Stomach (tissue), 9 donors: ENCODE results near the gene TSFM. TPM values are rescaled to one million over a fixed set of nuclear protein-coding genes. Genes with fewer than 3 reads are reported as not detected.
A peak's percentile ranks its signal among the peaks of the same experiment; 100 is the strongest.

Experiments
- DNase-seq, 2 donors: peaks; one replicate each; pipeline versions ENCODE4 v3.0.0 to v3.0.0-alpha.2; 2013 to 2019
- H3K27ac ChIP-seq, 5 donors: fragments of 200-600 bp in 4 of 5; sonication (generic) in 4 of 5; one replicate each; pipeline ENCODE4 v1.5.1; 2013 to 2019; ENCODE audit warnings: mild to moderate bottlenecking in 1 of 5, moderate library complexity in 1 of 5
- H3K27me3 ChIP-seq, 3 donors: fragments of 200-600 bp; sonication (generic); one replicate each; pipeline ENCODE4 v1.5.1; 2017 to 2019; ENCODE audit warnings: mixed run types in 1 of 3
- H3K36me3 ChIP-seq, 4 donors: fragments of 200-600 bp; sonication (generic); 1 replicate in 3 of 4; 2 replicates in 1 of 4; pipeline ENCODE4 v1.5.1; 2016 to 2019
- H3K4me1 ChIP-seq, 4 donors: fragments of 200-600 bp; sonication (generic); one replicate each; pipeline ENCODE4 v1.5.1; 2016 to 2019
- H3K4me3 ChIP-seq, 4 donors: fragments of 200-600 bp; sonication (generic) in 3 of 4; one replicate each; pipeline ENCODE4 v1.5.1; 2016 to 2019; ENCODE audit warnings: mild to moderate bottlenecking in 1 of 4
- H3K9me3 ChIP-seq, 4 donors: fragments of 200-600 bp; sonication (generic); one replicate each; pipeline ENCODE4 v1.5.1; 2016 to 2019
- EP300 ChIP-seq: sonication (generic); formaldehyde crosslinking; IDR thresholded peaks from one replicate; pipeline ENCODE4 v1.6.1; 2017; ENCODE audit warnings: antibody characterized with exemption
- POLR2A ChIP-seq, 4 donors: fragments of 450-650 bp; IDR thresholded peaks; one replicate each; pipeline ENCODE4 v1.6.1; 2016; ENCODE audit warnings: antibody characterized with exemption in 4 of 4, control low read depth in 2 of 4, mild to moderate bottlenecking in 1 of 4, moderate library complexity in 1 of 4
- POLR2AphosphoS5 ChIP-seq, 3 donors: sonication (generic); formaldehyde crosslinking; IDR thresholded peaks; one replicate each; pipeline ENCODE4 v1.6.1; 2016; ENCODE audit warnings: antibody characterized with exemption in 3 of 3
- WGBS, 5 donors: extraction: QIAGEN DNeasy Blood & Tissue Kit in 3 of 5; methylation state at CpG; one replicate each; pipeline versions ENCODE4 v1.1.5 to v1.1.7; 2013 to 2018; 5-methylcytosine and 5-hydroxymethylcytosine counted together
- intact Hi-C: fragments of 100-400 bp; cut with DNase I; formaldehyde crosslinking; loops from one replicate; pipeline ENCODE4 v1.15.1; 2023; ENCODE audit warnings: low total_unique reads
- polyA plus RNA-seq, 3 donors: library from polyadenylated mRNA; stranded (reverse); fragments of 200-250 nt; gene quantifications; one replicate each; pipeline ENCODE4 v1.2.3, GENCODE V29; 2013
- total RNA-seq, 5 donors: library from RNA; depleted of rRNA; stranded (reverse); fragments of >200 nt; gene quantifications; one replicate each; pipeline versions ENCODE4 v1.1.0 to v1.2.3, GENCODE V29; 2014 to 2016
- TF ChIP-seq, protein P1 (sequence below), 7 experiments: fragments of 450-650 bp in 4 of 7; fragments of 200-600 bp in 3 of 7; sonication (generic) in 3 of 7; IDR thresholded peaks; one replicate each; pipeline ENCODE4 v1.5.1; 2016 to 2019; ENCODE audit warnings: antibody characterized with exemption in 7 of 7, control low read depth in 2 of 7, mild to moderate bottlenecking in 1 of 7
- donor health status: healthy with polysubstance abuse.
- donor health status: Bipolar disorder and iron deficiency.
- donor health status: healthy.

The TSFM gene
- total and polyA plus RNA-seq, 8 donors: 2.3 to 39.3 (median 13.5) TPM

DNA sequence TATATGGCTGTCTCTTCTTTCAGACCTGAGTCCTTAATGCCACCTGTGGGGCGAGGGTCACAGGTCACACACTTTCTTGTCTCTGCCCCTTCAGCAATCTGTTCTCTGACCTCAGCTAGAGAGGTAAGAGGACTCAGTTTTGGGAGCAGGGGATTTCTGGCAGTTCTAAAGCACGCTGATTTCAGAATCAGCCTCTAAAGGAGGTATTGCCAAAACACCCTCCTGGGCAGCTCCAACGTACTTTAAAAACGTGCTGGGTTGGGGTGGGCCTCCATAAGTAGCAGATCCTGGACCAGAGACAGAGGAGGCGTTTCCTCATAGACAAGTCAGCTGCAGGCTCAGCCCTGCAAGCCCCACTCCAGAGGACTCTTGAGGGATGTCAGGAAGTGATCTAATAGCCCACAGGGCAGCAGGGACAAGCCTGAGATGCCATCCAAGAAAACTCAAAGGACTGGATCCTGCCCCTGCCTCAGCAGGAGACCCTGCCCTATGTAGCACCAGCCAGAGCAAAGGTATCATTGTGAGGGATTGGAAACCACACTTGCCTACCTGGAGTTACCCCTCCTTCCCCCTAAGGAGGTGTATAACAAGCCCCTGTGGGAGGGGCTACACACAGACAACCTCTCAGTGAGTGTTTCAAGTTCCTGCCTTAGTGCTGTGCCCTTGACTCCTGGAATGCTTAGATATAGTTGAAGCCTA is 55.4 kb downstream of the TSFM start:
- H3K27me3 ChIP-seq: no peaks in the 10 kb centered on the region
- peaks cover 0 to 3% (median 0%) of the 10 kb centered on the region in 4 donors for H3K36me3 ChIP-seq
- WGBS, 5 donors: 4 to 27% (median 21%) methylated on average over 5 of the region's 5 CpGs
- TF ChIP-seq EP300: no peak
- TF ChIP-seq, protein P1, sequence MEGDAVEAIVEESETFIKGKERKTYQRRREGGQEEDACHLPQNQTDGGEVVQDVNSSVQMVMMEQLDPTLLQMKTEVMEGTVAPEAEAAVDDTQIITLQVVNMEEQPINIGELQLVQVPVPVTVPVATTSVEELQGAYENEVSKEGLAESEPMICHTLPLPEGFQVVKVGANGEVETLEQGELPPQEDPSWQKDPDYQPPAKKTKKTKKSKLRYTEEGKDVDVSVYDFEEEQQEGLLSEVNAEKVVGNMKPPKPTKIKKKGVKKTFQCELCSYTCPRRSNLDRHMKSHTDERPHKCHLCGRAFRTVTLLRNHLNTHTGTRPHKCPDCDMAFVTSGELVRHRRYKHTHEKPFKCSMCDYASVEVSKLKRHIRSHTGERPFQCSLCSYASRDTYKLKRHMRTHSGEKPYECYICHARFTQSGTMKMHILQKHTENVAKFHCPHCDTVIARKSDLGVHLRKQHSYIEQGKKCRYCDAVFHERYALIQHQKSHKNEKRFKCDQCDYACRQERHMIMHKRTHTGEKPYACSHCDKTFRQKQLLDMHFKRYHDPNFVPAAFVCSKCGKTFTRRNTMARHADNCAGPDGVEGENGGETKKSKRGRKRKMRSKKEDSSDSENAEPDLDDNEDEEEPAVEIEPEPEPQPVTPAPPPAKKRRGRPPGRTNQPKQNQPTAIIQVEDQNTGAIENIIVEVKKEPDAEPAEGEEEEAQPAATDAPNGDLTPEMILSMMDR (IDR thresholded peaks at IDR 0.05): no peak
- no peak for TF ChIP-seq POLR2A (IDR thresholded peaks at IDR 0.05)
- no peak for TF ChIP-seq POLR2AphosphoS5 (IDR thresholded peaks at IDR 0.05)
- H3K4me1 ChIP-seq: peaks cover 99 to 100% (median 100%) of the 10 kb centered on the region in 4 donors
- peak overlapping the region; percentile 37 to 100 (median 98) for H3K27ac ChIP-seq
- intact Hi-C loops: no loop called here
- peak in 1 of 2 donors; percentile 79 for DNase-seq
- H3K9me3 ChIP-seq: no peaks in the 10 kb centered on the region
- H3K4me3 ChIP-seq: peak overlapping the region in 1 of 4 donors; percentile 80

DNA sequence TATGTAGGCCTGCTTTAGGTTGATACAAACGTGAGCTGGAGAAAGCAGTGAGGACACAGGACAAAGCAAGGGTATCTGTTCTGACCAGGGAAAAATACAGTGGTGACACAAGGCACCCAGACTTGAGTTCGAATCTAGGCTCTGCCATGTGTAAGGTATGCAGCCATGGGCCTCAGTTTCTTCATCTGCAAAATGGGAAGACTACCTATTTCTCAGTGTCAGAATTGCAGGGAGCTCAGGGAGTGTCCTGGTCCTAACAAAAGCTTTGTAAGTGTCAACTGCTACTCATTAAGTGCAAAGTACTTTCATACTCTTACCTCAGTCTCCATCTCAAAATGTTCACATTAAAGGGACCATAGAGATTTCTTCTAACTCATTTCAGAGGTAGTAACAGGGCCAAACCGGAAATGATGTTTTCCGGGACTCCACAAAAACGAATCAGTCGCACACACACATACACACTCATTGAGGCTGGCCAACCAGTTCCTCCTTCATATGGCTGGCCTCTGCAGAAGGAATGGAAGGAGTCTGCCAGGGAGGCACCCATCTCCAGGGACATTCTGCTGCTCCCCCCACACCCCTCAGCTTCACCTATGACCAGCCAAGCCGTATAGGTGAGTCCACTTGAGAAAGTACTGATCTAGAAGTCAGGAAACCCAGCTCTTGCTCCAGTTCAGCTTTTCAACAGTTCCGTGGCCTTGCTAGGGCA is 56.2 kb downstream of the TSFM start:
- Histone ChIP-seq H3K4me1 (peaks cover 99 to 100% (median 100%) of the 10 kb centered on the region in 4 donors), H3K36me3 (peaks cover 0 to 3% (median 0%) of the 10 kb centered on the region in 4 donors), H3K27ac (peak overlapping the region in 4 of 5 donors; percentile 65 to 100 (median 98)), H3K4me3 (peak overlapping the region in 1 of 4 donors; percentile 80), H3K27me3 (no peaks in the 10 kb centered on the region), H3K9me3 (no peaks in the 10 kb centered on the region)
- peak in 1 of 2 donors; percentile 58 for DNase-seq
- 30 to 46% (median 41%) methylated on average over 8 of the region's 8 CpGs for WGBS, 5 donors
- TF ChIP-seq EP300: no peak
- TF ChIP-seq, protein P1 (IDR thresholded peaks at IDR 0.05): no peak
- no peak for TF ChIP-seq POLR2AphosphoS5 (IDR thresholded peaks at IDR 0.05)
- intact Hi-C loops: no loop called here

- H3K27me3 ChIP-seq: no peaks in the 10 kb centered on the region
- peaks cover 95 to 99% (median 98%) of the 10 kb centered on the region in 4 donors for H3K4me1 ChIP-seq
- no peak for TF ChIP-seq POLR2AphosphoS5 (IDR thresholded peaks at IDR 0.05)
- no peak for TF ChIP-seq EP300
- TF ChIP-seq, protein P1 (IDR thresholded peaks at IDR 0.05): no peak
- no peak for TF ChIP-seq POLR2A (IDR thresholded peaks at IDR 0.05)
- H3K9me3 ChIP-seq: no peaks in the 10 kb centered on the region
- H3K36me3 ChIP-seq: peaks cover 0 to 3% (median 0%) of the 10 kb centered on the region in 4 donors
- no peak for DNase-seq
- peak overlapping the region in 4 of 5 donors; percentile 65 to 100 (median 98) for H3K27ac ChIP-seq
- intact Hi-C loops: loop anchor here (5.0 kb wide), 1 partner anchor 57 kb away; no protein-coding TSS in a partner anchor
- 40 to 45% (median 44%) methylated on average over 5 of the region's 5 CpGs for WGBS, 5 donors
- peak overlapping the region in 2 of 4 donors; percentile 5 to 80 for H3K4me3 ChIP-seq
Measured at GRCh38 chr12:57839996-57840395, 57.4 kb downstream of the TSFM start.

- TF ChIP-seq, protein P1 (IDR thresholded peaks at IDR 0.05): no peak
- WGBS, 5 donors: 13 to 22% (median 22%) methylated on average over 3 of the region's 3 CpGs
- peak; percentile 52 to 78 for DNase-seq
- peak overlapping the region in 2 of 4 donors; percentile 5 to 80 for H3K4me3 ChIP-seq
- H3K9me3 ChIP-seq: no peaks in the 10 kb centered on the region
- intact Hi-C loops: loop anchor here (5.0 kb wide), 1 partner anchor 57 kb away; no protein-coding TSS in a partner anchor
- peak overlapping the region in 4 of 5 donors; percentile 65 to 100 (median 98) for H3K27ac ChIP-seq
- H3K36me3 ChIP-seq: peaks cover 0 to 3% (median 0%) of the 10 kb centered on the region in 4 donors
- H3K27me3 ChIP-seq: no peaks in the 10 kb centered on the region
- peaks cover 87 to 92% (median 90%) of the 10 kb centered on the region in 4 donors for H3K4me1 ChIP-seq
Measured at GRCh38 chr12:57840726-57841125, 58.1 kb downstream of the TSFM start.
